ENCODE measurements around the gene KRTAP19-5.

DNA sequence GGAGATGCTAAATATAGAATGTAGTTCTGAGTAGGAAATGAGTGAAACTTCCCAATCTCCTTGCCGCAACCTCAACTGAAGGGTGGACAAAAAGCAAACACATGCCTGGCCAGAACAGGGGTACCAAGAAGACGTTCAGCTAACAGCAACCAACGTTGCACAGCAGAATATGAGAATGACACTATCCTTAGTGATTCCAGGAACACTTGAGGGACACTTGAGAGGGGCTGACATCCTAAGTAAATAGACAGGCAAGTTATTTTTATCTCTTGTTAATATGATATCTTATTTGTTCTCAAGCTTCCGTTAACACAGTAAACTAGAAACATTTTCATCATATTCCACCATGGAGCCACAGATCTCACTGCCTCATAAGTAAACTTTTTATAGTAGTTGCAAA, 22.7 kb downstream of the KRTAP19-5 start:
- no peak for TF ChIP-seq GABPA (IDR thresholded peaks at IDR 0.05; ENCODE audit: low read depth)
- TF ChIP-seq, protein P1, sequence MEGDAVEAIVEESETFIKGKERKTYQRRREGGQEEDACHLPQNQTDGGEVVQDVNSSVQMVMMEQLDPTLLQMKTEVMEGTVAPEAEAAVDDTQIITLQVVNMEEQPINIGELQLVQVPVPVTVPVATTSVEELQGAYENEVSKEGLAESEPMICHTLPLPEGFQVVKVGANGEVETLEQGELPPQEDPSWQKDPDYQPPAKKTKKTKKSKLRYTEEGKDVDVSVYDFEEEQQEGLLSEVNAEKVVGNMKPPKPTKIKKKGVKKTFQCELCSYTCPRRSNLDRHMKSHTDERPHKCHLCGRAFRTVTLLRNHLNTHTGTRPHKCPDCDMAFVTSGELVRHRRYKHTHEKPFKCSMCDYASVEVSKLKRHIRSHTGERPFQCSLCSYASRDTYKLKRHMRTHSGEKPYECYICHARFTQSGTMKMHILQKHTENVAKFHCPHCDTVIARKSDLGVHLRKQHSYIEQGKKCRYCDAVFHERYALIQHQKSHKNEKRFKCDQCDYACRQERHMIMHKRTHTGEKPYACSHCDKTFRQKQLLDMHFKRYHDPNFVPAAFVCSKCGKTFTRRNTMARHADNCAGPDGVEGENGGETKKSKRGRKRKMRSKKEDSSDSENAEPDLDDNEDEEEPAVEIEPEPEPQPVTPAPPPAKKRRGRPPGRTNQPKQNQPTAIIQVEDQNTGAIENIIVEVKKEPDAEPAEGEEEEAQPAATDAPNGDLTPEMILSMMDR (IDR thresholded peaks at IDR 0.05; ENCODE audit: insufficient read depth, low read length) = no peak

All from HL-60 (cell line).